ENCODE results near the gene RSPH1.

- TF ChIP-seq POLR2AphosphoS5 (IDR thresholded peaks at IDR 0.05; ENCODE audit: borderline replicate concordance, low read depth, low read length), result no peak
- no peak for TF ChIP-seq EZH2 (IDR thresholded peaks at IDR 0.05)
- TF ChIP-seq FOXP2 (optimal IDR thresholded peaks at IDR 0.05; ENCODE audit: control extremely low read depth, extremely low read length, insufficient read depth), result no peak
Measured at GRCh38 chr21:42478504-42478903, 17.5 kb downstream of the RSPH1 start.
